CD8-positive, alpha-beta memory T cell (primary cell): Measurements from ENCODE around the gene TMEM255B. TPM values are rescaled to one million over a fixed set of nuclear protein-coding genes. Genes with fewer than 3 reads are reported as not detected.

Experiments used
- CTCF ChIA-PET: fragments of 350-600 bp; sonication (Branson Sonifier 250); formaldehyde crosslinking; loops from one replicate; lab custom pipeline; 2021; ENCODE audit warnings: antibody characterized with exemption; lab: Charles Lee
- POLR2A ChIA-PET: fragments of 350-600 bp; sonication (Branson Sonifier 250); formaldehyde crosslinking; loops from one replicate; lab custom pipeline; 2021; ENCODE audit warnings: antibody characterized with exemption; lab: Charles Lee
- DNase-seq, 5 donors: peaks; one replicate each; pipeline versions ENCODE4 v3.0.0 to v3.0.0-alpha.2; 2020 to 2022; ENCODE audit warnings: mixed read lengths in 1 of 5
- H3K27ac ChIP-seq: one replicate; pipeline ENCODE4 v1.7.0; 2013; ENCODE audit warnings: low read depth, mild to moderate bottlenecking, low read length, moderate library complexity
- H3K27me3 ChIP-seq: 2 replicates; pipeline ENCODE4 v1.7.0; 2013; ENCODE audit warnings: low read length, mild to moderate bottlenecking; ENCODE audit not compliant: insufficient read depth, poor library complexity, severe bottlenecking
- H3K36me3 ChIP-seq: 2 replicates; pipeline ENCODE4 v1.7.0; 2013; ENCODE audit warnings: mild to moderate bottlenecking, low read length, moderate library complexity; ENCODE audit not compliant: insufficient read depth
- H3K4me1 ChIP-seq: 2 replicates; pipeline ENCODE4 v1.7.0; 2013; ENCODE audit warnings: mild to moderate bottlenecking, low read length, moderate library complexity; ENCODE audit not compliant: insufficient read depth
- H3K4me3 ChIP-seq: 2 replicates; pipeline ENCODE4 v1.7.0; 2013; ENCODE audit warnings: mild to moderate bottlenecking, low read length
- H3K9me3 ChIP-seq: 2 replicates; pipeline ENCODE4 v1.7.0; 2013; ENCODE audit warnings: mild to moderate bottlenecking, low read length
- H3K27ac Mint-ChIP-seq, 8 donors: one replicate each; pipeline ENCODE4 v1.8.0; 2020 to 2021; ENCODE audit warnings: mixed read lengths in 8 of 8, mild to moderate bottlenecking in 6 of 8, inconsistent platforms in 3 of 8, moderate library complexity in 3 of 8
- H3K27me3 Mint-ChIP-seq, 2 donors: one replicate each; pipeline ENCODE4 v1.8.0; 2020 to 2021; ENCODE audit warnings: mixed read lengths in 2 of 2, mild to moderate bottlenecking in 1 of 2, moderate library complexity in 1 of 2
- H3K36me3 Mint-ChIP-seq, 3 donors: one replicate each; pipeline ENCODE4 v1.8.0; 2020 to 2021; ENCODE audit warnings: mixed read lengths in 3 of 3, inconsistent platforms in 1 of 3, mild to moderate bottlenecking in 1 of 3
- H3K4me1 Mint-ChIP-seq, 3 donors: one replicate each; pipeline ENCODE4 v1.8.0; 2020 to 2021; ENCODE audit warnings: mixed read lengths in 3 of 3, inconsistent platforms in 1 of 3, mild to moderate bottlenecking in 1 of 3
- H3K4me3 Mint-ChIP-seq, 7 donors: one replicate each; pipeline ENCODE4 v1.8.0; 2020 to 2021; ENCODE audit warnings: mixed read lengths in 7 of 7, mild to moderate bottlenecking in 6 of 7, moderate library complexity in 4 of 7, inconsistent platforms in 2 of 7
- H3K9me3 Mint-ChIP-seq, 5 donors: one replicate each; pipeline ENCODE4 v1.8.0; 2020 to 2022; ENCODE audit warnings: mixed read lengths in 5 of 5, mild to moderate bottlenecking in 3 of 5, moderate library complexity in 2 of 5, inconsistent platforms in 1 of 5
- polyA plus RNA-seq: library from polyadenylated mRNA; unstranded; fragments of 300-500 nt; fragmentation: Illumina TruSeq; gene quantifications from one replicate; pipeline ENCODE4 v1.2.3, GENCODE V29; 2021
- total RNA-seq, 2 experiments: library from RNA; stranded (reverse); gene quantifications; one replicate each; pipeline ENCODE4 v1.2.3, GENCODE V29; 2021

Gene TMEM255B
- total and polyA plus RNA-seq, 3 experiments from 2014 or later = 0.57 to 0.69 TPM; not detected in 1

DNA sequence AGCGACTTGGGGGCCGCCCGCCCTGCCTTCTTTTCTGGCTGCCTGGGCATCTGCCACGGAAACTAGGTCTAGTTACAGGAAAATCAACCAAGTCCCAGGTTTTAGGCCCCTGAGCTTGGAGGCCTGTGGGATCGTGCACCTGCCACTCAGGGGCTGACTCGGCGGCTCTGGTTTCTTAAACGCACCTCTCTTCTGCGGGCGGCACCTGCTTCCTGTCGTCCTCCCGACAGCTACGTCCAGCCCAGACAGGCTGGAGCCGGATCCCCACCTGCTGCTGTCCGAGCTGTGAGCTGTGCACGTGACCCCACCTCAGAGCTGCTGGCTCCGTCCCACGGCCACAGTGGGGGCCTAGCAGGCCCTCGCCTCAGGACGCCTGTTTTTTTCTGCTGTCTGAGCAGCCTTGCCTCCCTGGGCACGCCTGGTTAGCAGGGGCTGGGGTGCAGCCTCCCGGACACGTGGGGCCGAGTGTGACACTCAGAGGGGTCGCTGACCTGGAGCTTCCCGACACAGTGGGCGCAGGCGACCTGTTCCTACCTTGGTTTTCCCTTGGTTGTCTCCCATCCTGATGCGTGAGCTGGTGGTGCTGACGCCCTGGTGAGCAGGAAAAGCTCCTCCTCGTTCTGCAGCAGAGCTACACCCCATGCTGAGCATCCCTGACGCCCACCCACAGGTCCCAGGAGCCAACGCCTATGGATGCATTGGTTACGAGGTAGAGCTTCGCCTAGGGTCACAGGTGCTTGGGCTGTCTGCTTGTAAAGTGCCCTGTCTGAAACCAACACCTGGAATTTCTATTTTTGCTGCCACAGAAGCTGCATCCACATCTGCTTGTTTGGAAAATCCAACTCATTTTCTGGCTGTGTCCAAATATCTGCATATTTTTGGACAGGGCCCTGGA, 17.5 kb downstream of the TMEM255B start:
- ChIA-PET POLR2A (no interaction called here), CTCF (no interaction called here)
- Mint-ChIP-seq H3K27ac (no peak overlapping the region), H3K9me3 (peaks cover 0 to 8% (median 3%) of the 10 kb centered on the region in 5 donors), H3K4me1 (peaks cover 0 to 9% (median 7%) of the 10 kb centered on the region in 3 donors), H3K27me3 (peaks cover 12 to 24% of the 10 kb centered on the region in 2 donors), H3K36me3 (no peaks in the 10 kb centered on the region), H3K4me3 (no peak overlapping the region)
- Histone ChIP-seq H3K27ac (no peak overlapping the region), H3K27me3 (peaks cover 7% of the 10 kb centered on the region), H3K4me3 (no peak overlapping the region), H3K4me1 (no peaks in the 10 kb centered on the region), H3K9me3 (no peaks in the 10 kb centered on the region), H3K36me3 (no peaks in the 10 kb centered on the region)
- DNase-seq = no peak

DNA sequence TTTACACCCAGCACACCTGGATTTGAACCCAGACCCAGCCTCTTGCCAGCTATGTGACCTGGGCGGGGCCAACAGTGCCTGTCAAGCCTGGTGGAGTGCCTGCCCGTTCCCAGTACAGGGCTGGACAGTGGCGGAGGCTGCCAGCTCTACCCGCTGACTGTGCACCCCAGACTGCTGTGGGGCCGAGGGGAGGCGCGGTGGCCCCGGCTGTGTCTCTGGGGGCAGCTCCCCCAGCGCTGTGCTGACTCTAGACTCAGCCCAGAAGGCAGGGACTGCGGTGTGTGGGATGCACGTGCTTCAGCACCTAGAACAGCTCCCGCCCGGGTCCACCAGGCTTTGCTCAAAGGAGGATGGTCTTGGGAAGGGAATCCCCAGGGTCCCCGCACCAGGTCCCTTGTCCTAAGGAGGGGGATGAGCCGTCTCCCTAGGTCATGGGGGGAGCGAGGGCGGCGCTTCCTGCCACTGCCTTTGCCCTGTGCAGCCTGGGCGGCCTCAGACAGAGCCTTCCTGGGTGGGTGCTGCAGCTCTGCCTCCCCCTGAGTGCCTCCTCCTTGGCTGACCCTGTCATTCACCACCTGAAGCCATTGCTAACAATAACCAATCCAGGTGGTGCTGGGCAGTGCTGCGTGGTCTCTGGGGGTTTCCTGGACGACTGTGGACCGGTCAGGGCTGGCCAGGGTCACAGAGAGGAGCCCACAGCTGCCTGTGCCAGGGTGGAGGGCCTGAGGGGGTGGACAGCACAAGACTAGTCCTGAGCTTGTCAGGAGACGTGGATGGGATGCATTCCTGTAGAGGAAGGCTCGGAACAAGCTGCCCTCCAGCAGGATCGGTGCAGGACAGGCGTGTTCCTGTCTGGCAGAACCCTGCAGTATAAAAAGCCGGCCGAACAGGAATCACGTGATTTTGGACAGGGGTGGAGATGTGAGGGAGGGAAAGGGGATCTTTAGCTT, 18.6 kb downstream of the TMEM255B start:
- peaks cover 7% of the 10 kb centered on the region for H3K27me3 ChIP-seq
- ChIA-PET CTCF (no interaction called here), POLR2A (no interaction called here)
- Mint-ChIP-seq H3K4me3 (no peak overlapping the region), H3K36me3 (no peaks in the 10 kb centered on the region), H3K4me1 (peaks cover 0 to under 1% (median 0%) of the 10 kb centered on the region in 3 donors), H3K27me3 (peaks cover 12 to 24% of the 10 kb centered on the region in 2 donors), H3K27ac (no peak overlapping the region), H3K9me3 (peaks cover 0 to 3% (median 0%) of the 10 kb centered on the region in 5 donors)
- no peaks in the 10 kb centered on the region for H3K36me3 ChIP-seq
- H3K4me1 ChIP-seq = no peaks in the 10 kb centered on the region
- no peaks in the 10 kb centered on the region for H3K9me3 ChIP-seq
- H3K4me3 ChIP-seq = no peak overlapping the region
- no peak for DNase-seq
- H3K27ac ChIP-seq = no peak overlapping the region

DNA sequence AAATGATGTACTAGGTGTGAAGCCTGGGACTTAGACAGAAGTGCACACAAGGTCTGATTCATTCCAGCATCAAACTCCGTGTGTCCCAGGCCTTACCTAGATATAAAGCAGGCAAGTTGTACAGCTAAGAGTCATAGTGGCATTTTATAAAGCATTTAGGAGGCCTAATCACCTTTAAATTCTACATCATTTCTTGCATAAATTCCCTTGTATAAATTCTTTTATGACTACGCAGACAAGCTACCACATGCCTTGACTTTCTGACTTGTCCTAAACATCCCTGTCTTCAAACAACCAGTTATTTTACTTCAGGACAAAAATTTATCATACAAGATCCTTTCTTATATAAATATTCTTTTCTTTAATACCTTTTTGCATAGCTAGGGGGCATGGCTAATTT, 22.5 kb downstream of the TMEM255B start:
- Mint-ChIP-seq H3K4me1 (no peaks in the 10 kb centered on the region), H3K36me3 (no peaks in the 10 kb centered on the region), H3K27me3 (peaks cover 19 to 46% of the 10 kb centered on the region in 2 donors), H3K9me3 (no peaks in the 10 kb centered on the region), H3K27ac (no peak overlapping the region), H3K4me3 (no peak overlapping the region)
- CTCF ChIA-PET = no interaction called here
- H3K9me3 ChIP-seq = no peaks in the 10 kb centered on the region
- POLR2A ChIA-PET = no interaction called here
- no peak overlapping the region for H3K4me3 ChIP-seq
- H3K27ac ChIP-seq = no peak overlapping the region
- DNase-seq = no peak
- H3K27me3 ChIP-seq = peaks cover 6% of the 10 kb centered on the region
- H3K4me1 ChIP-seq = no peaks in the 10 kb centered on the region
- no peaks in the 10 kb centered on the region for H3K36me3 ChIP-seq

DNA sequence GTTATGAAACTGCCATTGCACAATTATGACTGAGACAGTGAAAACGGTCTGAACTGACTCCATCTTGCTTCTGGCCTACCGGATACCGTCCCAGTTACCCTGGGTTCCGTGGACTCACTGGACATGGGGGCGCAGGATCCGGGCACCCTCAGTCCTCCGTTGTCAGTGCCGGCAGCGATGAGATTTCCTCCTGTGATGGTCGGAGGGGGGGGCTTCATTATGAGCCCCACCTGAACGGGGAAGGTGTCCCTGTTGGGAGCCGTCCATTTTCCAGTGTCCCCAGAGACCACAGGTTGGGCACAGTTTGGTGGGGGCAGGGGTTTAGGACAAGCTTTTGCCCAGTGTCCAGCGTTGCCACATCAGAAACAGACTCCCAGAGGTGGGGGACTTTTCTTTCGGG, 23.4 kb downstream of the TMEM255B start:
- POLR2A ChIA-PET = no interaction called here
- Mint-ChIP-seq H3K4me1 (no peaks in the 10 kb centered on the region), H3K9me3 (no peaks in the 10 kb centered on the region), H3K36me3 (no peaks in the 10 kb centered on the region), H3K27me3 (peaks cover 19 to 42% of the 10 kb centered on the region in 2 donors), H3K27ac (no peak overlapping the region), H3K4me3 (no peak overlapping the region)
- CTCF ChIA-PET = no interaction called here
- Histone ChIP-seq H3K4me3 (no peak overlapping the region), H3K9me3 (no peaks in the 10 kb centered on the region), H3K27ac (no peak overlapping the region), H3K4me1 (no peaks in the 10 kb centered on the region), H3K27me3 (no peaks in the 10 kb centered on the region), H3K36me3 (no peaks in the 10 kb centered on the region)
- no peak for DNase-seq

DNA sequence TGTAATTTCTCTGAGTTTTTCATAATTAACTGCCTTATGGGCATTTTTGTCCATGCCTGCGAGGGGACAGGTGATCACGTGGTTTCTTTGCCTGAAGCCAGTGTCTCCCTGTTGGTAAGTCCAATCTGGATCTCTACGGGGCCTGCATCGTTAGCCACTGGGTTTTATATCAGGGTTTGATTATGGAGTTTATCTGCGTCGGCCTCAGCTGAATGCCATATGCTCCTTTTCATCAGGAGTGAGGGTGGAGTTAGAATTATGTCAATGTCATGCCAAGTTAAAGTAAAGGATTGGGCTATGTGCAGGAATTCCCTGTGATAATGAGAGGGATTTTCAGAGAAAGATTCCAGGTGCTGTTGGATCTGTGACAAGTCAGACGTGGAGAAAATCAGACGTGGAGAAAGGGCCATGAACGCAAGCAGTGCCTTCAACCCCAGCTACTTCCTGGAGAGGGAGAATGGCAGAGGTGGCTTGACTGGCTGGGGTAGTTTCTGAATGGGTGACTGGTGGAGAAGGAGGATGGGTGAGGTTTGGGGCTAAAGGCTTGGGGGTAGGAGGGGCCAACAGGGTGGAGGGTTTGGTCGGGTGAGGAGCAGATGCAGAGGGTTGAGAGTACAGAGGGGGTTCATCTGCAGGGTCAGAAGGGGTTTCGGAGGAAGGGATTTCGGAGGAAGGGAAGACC, 24.3 kb downstream of the TMEM255B start:
- Mint-ChIP-seq H3K36me3 (no peaks in the 10 kb centered on the region), H3K27me3 (peaks cover 14 to 37% of the 10 kb centered on the region in 2 donors), H3K9me3 (no peaks in the 10 kb centered on the region), H3K4me1 (no peaks in the 10 kb centered on the region), H3K4me3 (no peak overlapping the region), H3K27ac (no peak overlapping the region)
- DNase-seq = no peak
- Histone ChIP-seq H3K9me3 (no peaks in the 10 kb centered on the region), H3K4me3 (no peak overlapping the region), H3K27ac (no peak overlapping the region), H3K4me1 (no peaks in the 10 kb centered on the region), H3K36me3 (no peaks in the 10 kb centered on the region), H3K27me3 (no peaks in the 10 kb centered on the region)
- ChIA-PET POLR2A (no interaction called here), CTCF (no interaction called here)

DNA sequence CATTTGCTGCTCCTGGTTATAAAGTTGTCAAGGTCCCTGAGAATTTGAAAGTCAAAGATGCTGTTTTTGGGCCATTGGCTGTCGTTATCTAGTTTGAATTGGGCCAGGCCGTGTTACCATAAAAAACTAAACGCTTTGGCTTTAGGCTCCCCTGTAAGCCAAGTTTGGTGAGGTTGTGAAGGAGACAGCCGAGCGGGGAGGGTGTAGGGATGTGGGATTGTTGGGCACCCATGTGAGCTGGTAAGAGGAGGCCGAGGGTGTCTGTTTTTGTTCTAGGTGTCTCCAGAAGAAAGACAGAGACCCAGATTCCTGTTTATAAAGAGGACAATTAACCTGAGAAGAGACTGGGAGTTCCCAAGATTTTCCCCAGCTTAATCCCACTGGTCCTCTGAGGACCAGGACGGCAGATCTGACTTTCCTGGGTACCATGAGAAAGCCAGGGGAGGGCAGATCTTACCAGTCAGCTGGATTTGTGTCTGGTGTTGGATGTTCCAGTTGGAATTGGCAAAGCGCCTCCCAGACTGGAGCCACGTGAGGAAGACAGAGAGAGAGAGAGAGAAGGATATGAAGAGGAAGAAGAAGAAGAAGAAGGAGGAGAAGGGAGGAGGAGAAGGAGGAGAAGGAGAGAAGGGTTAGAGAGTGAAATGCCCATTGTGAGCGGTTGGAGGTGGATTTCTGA, 25.1 kb downstream of the TMEM255B start:
- Mint-ChIP-seq H3K4me3 (no peak overlapping the region), H3K27ac (no peak overlapping the region), H3K9me3 (no peaks in the 10 kb centered on the region), H3K36me3 (no peaks in the 10 kb centered on the region), H3K27me3 (peaks cover 10 to 33% of the 10 kb centered on the region in 2 donors), H3K4me1 (no peaks in the 10 kb centered on the region)
- no peaks in the 10 kb centered on the region for H3K9me3 ChIP-seq
- no peaks in the 10 kb centered on the region for H3K36me3 ChIP-seq
- H3K27ac ChIP-seq = no peak overlapping the region
- no peaks in the 10 kb centered on the region for H3K4me1 ChIP-seq
- no peak for DNase-seq
- H3K4me3 ChIP-seq = no peak overlapping the region
- no peaks in the 10 kb centered on the region for H3K27me3 ChIP-seq
- ChIA-PET CTCF (no interaction called here), POLR2A (no interaction called here)

DNA sequence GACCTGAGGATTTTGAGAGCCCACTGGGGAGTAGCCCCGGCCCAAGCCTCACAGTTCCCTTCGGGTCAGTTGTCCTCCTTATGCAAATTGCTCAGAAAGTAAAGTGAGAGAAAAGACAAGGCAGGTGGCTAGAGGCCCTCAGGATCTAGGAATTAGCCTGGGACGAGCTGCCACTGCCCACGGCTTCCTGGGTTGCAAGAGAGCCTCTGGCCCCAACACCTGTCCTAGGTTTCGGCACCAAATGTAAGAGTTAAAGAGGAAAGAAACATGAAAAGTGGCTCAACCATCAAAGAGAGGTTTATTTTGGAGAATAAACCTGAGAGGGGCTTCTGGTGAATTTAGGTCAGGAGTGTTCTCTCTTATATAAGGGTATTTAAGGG, 25.6 kb downstream of the TMEM255B start:
- H3K9me3 ChIP-seq = no peaks in the 10 kb centered on the region
- no peaks in the 10 kb centered on the region for H3K9me3 Mint-ChIP-seq
- POLR2A ChIA-PET = no interaction called here
- no peaks in the 10 kb centered on the region for H3K27me3 ChIP-seq
- no peaks in the 10 kb centered on the region for H3K4me1 ChIP-seq
- no peak overlapping the region for H3K27ac Mint-ChIP-seq
- no peak overlapping the region for H3K4me3 Mint-ChIP-seq
- no peak for DNase-seq
- H3K4me1 Mint-ChIP-seq = no peaks in the 10 kb centered on the region
- no peaks in the 10 kb centered on the region for H3K36me3 Mint-ChIP-seq
- CTCF ChIA-PET = no interaction called here
- peaks cover 12 to 32% of the 10 kb centered on the region in 2 donors for H3K27me3 Mint-ChIP-seq
- no peaks in the 10 kb centered on the region for H3K36me3 ChIP-seq
- no peak overlapping the region for H3K27ac ChIP-seq
- no peak overlapping the region for H3K4me3 ChIP-seq
